GM12875 (cell line): ENCODE results near the gene GSG1.

Experiments
- H3K4me3 ChIP-seq: one replicate; pipeline ENCODE4 v1.5.1; 2011; ENCODE audit warnings: low read depth, low read length, control low read depth
- TF ChIP-seq, protein P1 (sequence below): IDR thresholded peaks from 2 replicates; pipeline ENCODE4 v1.5.1; 2011; ENCODE audit warnings: low read depth, mild to moderate bottlenecking, control low read depth, inconsistent platforms, low read length, moderate library complexity, borderline replicate concordance; ENCODE audit not compliant: insufficient read depth

GSG1 gene

DNA sequence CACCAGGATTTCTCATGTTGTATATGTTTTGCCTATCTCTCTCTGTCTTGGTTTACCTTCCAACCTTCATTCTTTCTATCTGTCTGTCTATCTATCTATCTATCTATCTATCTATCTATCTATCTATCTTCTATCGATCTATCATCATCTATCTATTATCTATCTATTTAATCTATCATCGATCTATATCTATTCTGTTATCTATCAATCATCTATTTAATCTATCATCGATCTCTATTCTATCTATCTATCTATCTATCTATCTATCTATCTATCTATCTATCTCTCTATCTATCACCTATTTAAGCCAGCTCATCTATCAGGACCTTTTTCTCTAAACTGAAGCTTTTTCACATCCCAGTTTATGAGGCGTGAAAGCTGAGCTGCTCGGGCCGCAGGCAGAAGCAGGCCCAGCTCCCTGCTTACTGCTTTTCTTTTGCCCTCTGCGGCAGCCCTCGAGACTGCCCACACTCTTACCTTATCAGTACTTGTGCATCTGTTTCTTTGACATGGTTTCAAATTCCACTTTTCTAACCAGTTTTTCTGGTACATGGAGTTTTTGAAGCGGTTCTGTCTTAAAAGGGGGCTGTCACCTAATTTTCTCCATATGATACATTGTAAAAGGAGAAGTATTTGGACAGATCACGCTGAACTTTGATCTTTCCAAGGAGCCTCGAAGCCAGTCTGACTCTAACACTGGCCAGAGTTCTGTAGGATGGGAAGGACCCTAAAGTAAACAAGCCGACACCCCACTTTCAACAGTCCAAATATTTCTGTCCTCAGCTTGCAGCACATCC is 44.4 kb upstream of the GSG1 start:
- no peak overlapping the region for H3K4me3 ChIP-seq
- TF ChIP-seq, protein P1, sequence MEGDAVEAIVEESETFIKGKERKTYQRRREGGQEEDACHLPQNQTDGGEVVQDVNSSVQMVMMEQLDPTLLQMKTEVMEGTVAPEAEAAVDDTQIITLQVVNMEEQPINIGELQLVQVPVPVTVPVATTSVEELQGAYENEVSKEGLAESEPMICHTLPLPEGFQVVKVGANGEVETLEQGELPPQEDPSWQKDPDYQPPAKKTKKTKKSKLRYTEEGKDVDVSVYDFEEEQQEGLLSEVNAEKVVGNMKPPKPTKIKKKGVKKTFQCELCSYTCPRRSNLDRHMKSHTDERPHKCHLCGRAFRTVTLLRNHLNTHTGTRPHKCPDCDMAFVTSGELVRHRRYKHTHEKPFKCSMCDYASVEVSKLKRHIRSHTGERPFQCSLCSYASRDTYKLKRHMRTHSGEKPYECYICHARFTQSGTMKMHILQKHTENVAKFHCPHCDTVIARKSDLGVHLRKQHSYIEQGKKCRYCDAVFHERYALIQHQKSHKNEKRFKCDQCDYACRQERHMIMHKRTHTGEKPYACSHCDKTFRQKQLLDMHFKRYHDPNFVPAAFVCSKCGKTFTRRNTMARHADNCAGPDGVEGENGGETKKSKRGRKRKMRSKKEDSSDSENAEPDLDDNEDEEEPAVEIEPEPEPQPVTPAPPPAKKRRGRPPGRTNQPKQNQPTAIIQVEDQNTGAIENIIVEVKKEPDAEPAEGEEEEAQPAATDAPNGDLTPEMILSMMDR, result no peak

DNA sequence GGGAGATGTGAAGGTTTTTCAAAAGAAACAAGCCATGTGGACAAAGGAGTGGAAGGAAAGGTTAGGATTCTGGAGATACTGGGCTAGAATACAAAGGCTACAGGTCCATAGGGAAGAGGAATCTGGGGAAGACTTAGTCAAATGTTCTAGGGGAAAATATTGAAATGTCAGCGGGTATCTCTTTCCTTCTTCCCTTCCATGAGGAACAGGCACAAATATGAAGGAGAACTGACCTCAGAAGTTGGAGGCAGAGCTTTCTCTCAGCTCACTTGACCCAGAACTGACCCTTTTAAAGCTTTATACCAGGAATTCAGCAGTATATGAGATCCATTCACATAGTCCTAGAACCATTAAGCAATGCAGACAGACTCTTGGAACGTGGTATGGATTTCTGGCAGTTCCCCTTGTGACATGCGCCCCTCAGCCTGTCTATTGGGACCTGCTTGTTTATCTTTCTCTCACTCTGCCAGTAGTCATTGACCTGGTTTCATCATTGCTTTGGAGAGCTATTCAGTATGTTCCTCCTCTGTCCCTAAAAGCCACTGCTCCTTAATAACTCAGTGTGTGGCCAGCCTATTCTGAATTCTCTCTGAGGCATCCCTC is 43.0 kb upstream of the GSG1 start:
- TF ChIP-seq, protein P1, result no peak

DNA sequence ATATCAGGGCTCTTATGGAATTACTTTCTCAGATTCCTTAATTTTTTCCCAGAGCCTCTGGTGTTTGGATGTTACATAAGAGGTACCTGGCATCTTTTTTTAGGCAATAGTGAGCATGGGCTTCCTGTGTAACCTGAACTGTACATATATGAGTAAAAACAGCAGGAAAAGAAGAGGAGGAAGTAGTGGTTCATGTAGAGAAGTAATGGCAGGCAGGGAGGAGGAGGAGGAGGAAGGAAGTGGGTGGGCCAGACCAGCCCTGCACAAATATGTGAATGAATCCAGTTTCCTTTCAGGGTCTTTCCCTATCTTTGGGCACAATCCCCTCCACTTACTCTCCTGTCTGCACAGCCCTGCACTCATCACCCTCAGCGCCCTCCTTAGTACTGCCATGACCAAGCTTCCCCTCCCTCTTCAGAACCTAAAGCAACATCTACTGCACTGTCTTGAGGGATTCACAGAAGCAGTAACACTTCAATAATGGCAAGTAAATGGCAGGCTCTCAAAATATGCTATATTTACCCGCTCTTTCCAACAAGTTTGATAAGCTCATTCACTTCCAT is 40.9 kb upstream of the GSG1 start:
- H3K4me3 ChIP-seq, result no peak overlapping the region
- TF ChIP-seq, protein P1, result no peak

More for the DNA sequence above, 43.0 kb upstream of the GSG1 start:
- no peak overlapping the region for H3K4me3 ChIP-seq

DNA sequence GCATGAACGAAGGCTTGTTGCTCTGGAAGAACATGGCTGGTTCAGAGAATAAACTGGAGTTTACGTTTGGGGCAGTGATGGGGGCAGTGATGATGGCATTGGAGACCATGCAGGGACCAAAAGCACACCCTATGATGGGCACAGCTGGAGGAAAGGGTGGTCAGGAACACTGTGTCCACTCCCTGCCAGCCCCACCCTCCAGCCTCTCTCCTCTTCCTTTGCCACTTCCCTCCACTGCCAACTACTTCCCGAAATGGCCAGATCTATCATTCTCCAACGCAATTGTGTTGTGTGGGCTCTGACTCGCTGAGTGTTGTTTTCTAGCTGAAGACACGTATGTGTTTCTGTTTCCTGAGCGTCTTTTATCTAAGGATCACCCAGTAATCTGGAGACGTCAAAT is 39.3 kb upstream of the GSG1 start:
- TF ChIP-seq, protein P1, result no peak

DNA sequence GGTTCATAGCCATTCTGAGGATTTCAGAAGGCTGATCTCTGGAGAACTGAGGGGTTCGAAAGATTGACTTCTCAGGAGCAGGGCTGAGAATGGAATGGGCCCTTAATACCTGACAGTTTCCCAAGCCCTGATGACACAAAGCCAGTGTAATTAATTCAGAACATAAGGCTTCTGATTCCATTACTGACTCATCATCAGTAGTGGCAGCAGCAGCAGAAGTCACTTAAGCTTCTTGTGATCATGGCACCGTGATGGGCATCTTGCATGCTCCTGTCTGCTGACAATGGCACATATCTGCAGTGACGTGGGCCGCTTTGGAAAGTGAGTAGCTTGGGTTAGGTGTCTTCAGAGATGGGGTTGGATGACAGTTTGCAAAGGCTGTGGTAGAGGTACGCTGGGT is 38.2 kb upstream of the GSG1 start:
- H3K4me3 ChIP-seq, result no peak overlapping the region
- TF ChIP-seq, protein P1, result no peak

More for the DNA sequence above, 39.3 kb upstream of the GSG1 start:
- no peak overlapping the region for H3K4me3 ChIP-seq

DNA sequence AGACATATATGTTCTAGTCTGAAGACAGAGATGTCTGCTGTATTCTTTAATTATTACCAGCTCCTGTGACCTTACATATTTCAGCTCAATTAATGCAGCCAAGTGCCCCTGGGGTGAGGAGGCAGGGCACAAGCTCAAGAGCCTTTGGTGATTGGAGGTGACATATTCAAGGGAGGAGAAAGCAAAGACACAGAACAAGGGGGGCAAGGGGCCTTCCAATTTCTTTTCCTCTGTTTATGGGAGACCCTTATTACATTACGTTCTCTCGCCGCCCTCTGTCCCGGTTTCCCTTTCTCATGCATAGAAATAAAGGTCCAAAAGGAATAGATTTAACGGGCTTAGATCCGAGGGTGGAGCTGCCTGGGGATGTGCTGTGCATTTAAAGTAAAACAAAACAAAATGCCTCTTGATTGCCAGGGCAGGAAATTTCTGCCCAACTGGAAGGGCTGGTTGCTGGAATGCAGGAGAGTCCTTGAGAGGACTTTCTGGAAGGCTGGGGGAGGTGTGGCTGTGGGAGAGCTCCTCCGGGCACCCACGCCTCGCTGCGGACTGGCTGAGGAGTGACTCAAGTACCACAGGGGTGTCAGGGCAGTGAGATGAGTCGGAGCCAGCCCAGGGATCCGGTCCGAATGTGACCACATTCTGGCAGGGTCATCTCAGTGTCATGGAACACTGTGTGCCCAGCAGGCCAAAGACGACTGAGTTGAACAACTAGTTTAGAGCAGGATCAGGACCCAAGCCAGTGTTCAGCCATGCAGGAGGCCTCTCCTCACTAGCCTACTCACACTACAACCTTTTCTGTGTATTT is 32.1 kb upstream of the GSG1 start:
- no peak overlapping the region for H3K4me3 ChIP-seq
- TF ChIP-seq, protein P1, result no peak
